Activated CD4-positive, alpha-beta memory T cell treated with anti-CD3 and anti-CD28 coated beads, Interleukin-2, amount 10 ng/mL, durations not matched to agents 7 days and 5 days (primary cell): ENCODE data around the gene ANGEL1. TPM values are rescaled to one million over a fixed set of nuclear protein-coding genes. Genes with fewer than 3 reads are reported as not detected.

Experiments used
- CTCF ChIA-PET: fragments of 350-600 bp; sonication (Branson Sonifier 250); formaldehyde crosslinking; loops from one replicate; lab custom pipeline; 2021; ENCODE audit warnings: antibody characterized with exemption, inconsistent platforms; lab: Charles Lee
- POLR2A ChIA-PET: fragments of 350-600 bp; sonication (Branson Sonifier 250); formaldehyde crosslinking; loops from one replicate; lab custom pipeline; 2021; ENCODE audit warnings: antibody characterized with exemption; lab: Charles Lee
- DNase-seq: peaks from one replicate; pipeline ENCODE4 v3.0.0-alpha.2; 2020
- H3K27ac Mint-ChIP-seq: one replicate; pipeline ENCODE4 v1.8.0; 2021; ENCODE audit warnings: mild to moderate bottlenecking, mixed read lengths
- H3K27me3 Mint-ChIP-seq: one replicate; pipeline ENCODE4 v1.8.0; 2021; ENCODE audit warnings: mixed read lengths
- H3K36me3 Mint-ChIP-seq: one replicate; pipeline ENCODE4 v1.8.0; 2021; ENCODE audit warnings: low read depth, mixed read lengths
- H3K4me1 Mint-ChIP-seq: one replicate; pipeline ENCODE4 v1.8.0; 2021; ENCODE audit warnings: mixed read lengths
- H3K4me3 Mint-ChIP-seq: one replicate; pipeline ENCODE4 v1.8.0; 2021; ENCODE audit warnings: mild to moderate bottlenecking, mixed read lengths
- H3K9me3 Mint-ChIP-seq: one replicate; pipeline ENCODE4 v1.8.0; 2021; ENCODE audit warnings: mixed read lengths
- total RNA-seq, 2 experiments: library from RNA; stranded (reverse); gene quantifications; one replicate each; pipeline ENCODE4 v1.2.3, GENCODE V29; 2021

Gene ANGEL1
- total RNA-seq, 2 experiments from 2014 or later: 9.9 to 11.0 TPM

DNA sequence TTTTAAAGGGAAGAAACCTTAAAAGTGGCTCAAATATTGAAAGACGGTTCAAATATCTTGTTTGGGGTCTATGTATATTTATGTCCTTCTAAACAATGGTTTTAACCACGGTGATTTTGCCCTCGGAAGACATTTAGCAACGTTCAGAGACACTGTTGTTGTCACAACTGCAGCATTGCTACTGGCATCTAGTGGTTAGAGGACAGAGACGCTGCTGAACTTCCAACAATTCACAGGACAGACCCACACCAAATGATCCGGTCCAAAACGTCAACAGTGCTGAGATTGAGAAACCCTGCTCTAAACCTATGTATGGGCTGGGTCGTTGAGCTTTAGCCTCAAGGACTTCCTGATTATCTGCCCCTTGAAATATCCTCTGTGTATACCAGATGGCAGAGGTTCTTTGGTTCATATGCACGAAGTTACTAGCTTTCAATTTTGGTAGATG is 1.7 kb downstream of the ANGEL1 start:
- Mint-ChIP-seq H3K4me3 (peak overlapping the region; percentile 90), H3K27ac (peak overlapping the region; percentile 34), H3K36me3 (peaks cover 4% of the 10 kb centered on the region), H3K9me3 (no peaks in the 10 kb centered on the region), H3K4me1 (peaks cover 25% of the 10 kb centered on the region), H3K27me3 (no peaks in the 10 kb centered on the region)
- POLR2A ChIA-PET: interaction anchor here (0.9 to 2.5 kb wide), 3 partner anchors 22 to 50 kb away, joined by 3 to 9 read pairs (median 6); partner anchors contain the start of gene VASH1
- peak; percentile 35 for DNase-seq
- CTCF ChIA-PET: interaction anchor here (0.6 to 3.3 kb wide), 18 partner anchors 15 to 288 kb away, joined by 3 to 31 read pairs (median 4); partner anchors contain the start of gene VASH1

DNA sequence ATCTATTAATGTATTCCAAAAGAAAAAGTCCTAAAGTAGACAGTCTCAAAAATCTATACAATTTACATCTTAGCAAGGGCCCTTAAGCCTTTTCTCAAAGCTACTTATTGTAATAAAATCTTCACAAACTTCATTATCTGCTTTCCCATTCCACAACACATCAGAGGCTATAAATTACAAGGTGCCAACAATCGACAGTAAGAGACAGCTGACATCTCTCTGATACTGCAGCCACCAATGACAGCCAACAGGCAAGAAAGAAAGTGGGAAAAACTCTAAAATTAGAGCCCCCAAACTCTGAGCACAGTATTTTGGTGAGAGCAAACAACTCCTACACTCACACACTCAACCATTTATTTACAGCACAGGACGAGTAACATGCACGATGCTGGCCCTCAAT is 2.2 kb downstream of the ANGEL1 start:
- ChIA-PET POLR2A (interaction anchor here (0.9 to 2.5 kb wide), 2 partner anchors 26 to 49 kb away, joined by 3 to 9 read pairs; partner anchors contain the start of gene VASH1), CTCF (interaction anchor here (0.6 to 3.3 kb wide), 18 partner anchors 14 to 288 kb away, joined by 3 to 31 read pairs (median 4); partner anchors contain the start of gene VASH1)
- Mint-ChIP-seq H3K9me3 (no peaks in the 10 kb centered on the region), H3K4me3 (peak overlapping the region; percentile 90), H3K4me1 (peaks cover 25% of the 10 kb centered on the region), H3K36me3 (peaks cover 4% of the 10 kb centered on the region), H3K27me3 (no peaks in the 10 kb centered on the region), H3K27ac (no peak overlapping the region)
- DNase-seq: no peak

DNA sequence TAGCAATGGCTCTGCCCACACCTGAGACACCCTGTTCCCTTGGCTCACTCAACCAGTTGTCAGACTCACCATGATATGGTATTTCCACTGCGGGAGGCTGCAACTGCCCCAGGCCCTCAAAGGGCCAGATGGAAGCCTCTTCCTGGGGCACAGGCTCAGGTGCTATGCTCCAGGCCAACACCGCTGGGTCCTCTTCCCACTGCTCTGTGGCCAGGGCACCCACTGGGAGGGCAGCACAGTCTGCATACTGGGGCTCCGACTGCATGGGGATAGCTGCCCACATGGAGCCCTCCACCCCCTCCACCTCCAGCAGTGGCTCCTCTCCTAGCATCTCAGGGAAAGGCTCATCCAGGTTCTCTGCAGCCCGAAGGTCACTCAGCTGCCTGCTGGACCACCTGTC is 3.7 kb downstream of the ANGEL1 start:
- POLR2A ChIA-PET: no interaction called here
- Mint-ChIP-seq H3K4me3 (no peak overlapping the region), H3K4me1 (peaks cover 25% of the 10 kb centered on the region), H3K36me3 (peaks cover 4% of the 10 kb centered on the region), H3K27ac (no peak overlapping the region), H3K27me3 (no peaks in the 10 kb centered on the region), H3K9me3 (no peaks in the 10 kb centered on the region)
- CTCF ChIA-PET: no interaction called here
- no peak for DNase-seq

DNA sequence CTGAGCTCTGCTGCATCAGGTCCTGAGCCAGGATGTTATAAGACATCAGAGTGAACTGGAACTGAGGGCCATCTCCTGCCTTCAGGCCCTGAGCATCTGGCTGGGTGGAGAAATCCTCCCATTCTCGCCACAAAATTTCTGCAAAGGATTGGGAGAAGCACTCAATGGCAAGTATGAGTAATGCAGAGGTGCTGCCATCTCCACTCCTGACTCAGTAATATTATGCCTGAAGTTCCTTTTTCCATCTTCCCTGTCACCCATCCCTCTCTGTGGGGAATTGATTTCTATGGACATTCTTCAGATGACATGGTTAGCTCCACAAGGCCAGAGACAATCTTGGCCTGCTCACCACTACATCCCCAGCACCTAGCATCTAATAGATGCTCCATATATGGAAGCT is 4.7 kb downstream of the ANGEL1 start:
- peaks cover 13% of the 10 kb centered on the region for H3K36me3 Mint-ChIP-seq
- H3K4me1 Mint-ChIP-seq: peaks cover 22% of the 10 kb centered on the region
- H3K9me3 Mint-ChIP-seq: no peaks in the 10 kb centered on the region
- H3K27ac Mint-ChIP-seq: no peak overlapping the region
- H3K4me3 Mint-ChIP-seq: no peak overlapping the region
- CTCF ChIA-PET: interaction anchor here (1.8 kb wide), 1 partner anchor 97 kb away, joined by 11 read pairs; no protein-coding TSS in a partner anchor
- DNase-seq: no peak
- POLR2A ChIA-PET: no interaction called here
- no peaks in the 10 kb centered on the region for H3K27me3 Mint-ChIP-seq

DNA sequence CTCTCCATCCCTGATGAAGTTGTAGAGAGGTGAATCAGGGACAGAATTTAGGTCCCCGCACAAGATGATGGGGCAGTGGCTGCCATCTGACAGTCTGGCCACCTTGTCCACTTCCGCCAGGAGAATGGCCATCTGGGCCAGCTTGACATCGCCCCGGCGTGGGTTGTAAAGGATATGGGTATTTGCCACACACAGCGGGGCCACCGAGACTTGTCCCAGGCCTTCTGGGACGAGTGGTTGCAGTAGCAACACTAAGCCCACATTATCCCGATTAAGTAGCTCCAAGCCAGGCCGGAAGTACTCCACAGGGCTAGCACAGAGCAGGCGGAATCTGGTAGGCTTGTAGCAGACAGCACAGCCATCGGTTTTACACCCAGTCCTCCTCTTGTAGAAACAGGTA is 6.2 kb downstream of the ANGEL1 start:
- Mint-ChIP-seq H3K4me1 (peaks cover 12% of the 10 kb centered on the region), H3K9me3 (no peaks in the 10 kb centered on the region), H3K4me3 (no peak overlapping the region), H3K27ac (no peak overlapping the region), H3K27me3 (no peaks in the 10 kb centered on the region), H3K36me3 (peaks cover 21% of the 10 kb centered on the region)
- CTCF ChIA-PET: interaction anchor here (1.8 kb wide), 1 partner anchor 96 kb away, joined by 11 read pairs; no protein-coding TSS in a partner anchor
- no peak for DNase-seq
- POLR2A ChIA-PET: no interaction called here

DNA sequence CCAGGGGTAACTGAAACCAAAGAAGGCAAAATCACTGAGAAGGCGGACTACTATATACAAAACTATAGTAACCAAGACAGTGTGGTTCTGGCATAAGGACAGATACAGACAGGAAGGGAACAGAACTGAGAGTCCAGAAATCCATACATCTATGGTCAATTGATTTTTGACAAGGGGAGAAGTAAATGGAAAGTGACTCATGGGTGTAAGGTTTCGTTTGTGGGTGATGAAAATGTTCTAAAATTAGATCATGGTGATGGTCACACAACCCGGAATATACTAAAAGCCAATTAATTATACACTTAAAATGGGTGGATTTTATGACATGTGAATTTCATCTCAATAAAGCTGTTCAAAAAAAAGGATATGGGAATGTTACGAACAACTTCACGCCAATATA is 18.7 kb downstream of the ANGEL1 start:
- Mint-ChIP-seq H3K4me1 (no peaks in the 10 kb centered on the region), H3K9me3 (no peaks in the 10 kb centered on the region)
- CTCF ChIA-PET: no interaction called here

DNA sequence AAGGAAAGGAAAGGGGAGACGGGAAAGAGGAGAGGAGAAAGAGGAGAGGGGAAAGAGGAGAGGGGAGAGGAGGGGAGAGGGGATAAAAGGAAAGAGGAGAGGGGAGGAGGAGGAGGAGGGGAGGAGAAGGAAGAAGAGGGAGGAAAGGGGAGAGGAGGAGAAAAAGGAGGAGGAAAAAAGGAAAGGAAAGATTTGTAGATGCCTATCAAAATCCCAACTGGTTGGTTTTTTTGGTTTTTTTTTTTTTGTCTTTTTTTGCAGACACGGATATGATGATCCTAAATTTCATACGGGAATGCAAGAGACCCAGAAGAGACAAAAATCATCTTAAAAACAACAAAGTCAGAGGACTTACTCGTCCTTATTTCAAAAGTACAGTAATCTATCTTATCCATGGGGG is 19.4 kb downstream of the ANGEL1 start:
- ChIA-PET CTCF (no interaction called here), POLR2A (no interaction called here)
- DNase-seq: no peak
- H3K4me1 Mint-ChIP-seq: no peaks in the 10 kb centered on the region
- H3K27ac Mint-ChIP-seq: no peak overlapping the region
- H3K27me3 Mint-ChIP-seq: no peaks in the 10 kb centered on the region
- no peaks in the 10 kb centered on the region for H3K9me3 Mint-ChIP-seq
- H3K36me3 Mint-ChIP-seq: peaks cover 11% of the 10 kb centered on the region
- no peak overlapping the region for H3K4me3 Mint-ChIP-seq

More for the DNA sequence above, 18.7 kb downstream of the ANGEL1 start:
- Mint-ChIP-seq H3K36me3 (peaks cover 11% of the 10 kb centered on the region), H3K27ac (no peak overlapping the region), H3K27me3 (no peaks in the 10 kb centered on the region), H3K4me3 (no peak overlapping the region)
- DNase-seq: no peak
- POLR2A ChIA-PET: no interaction called here

DNA sequence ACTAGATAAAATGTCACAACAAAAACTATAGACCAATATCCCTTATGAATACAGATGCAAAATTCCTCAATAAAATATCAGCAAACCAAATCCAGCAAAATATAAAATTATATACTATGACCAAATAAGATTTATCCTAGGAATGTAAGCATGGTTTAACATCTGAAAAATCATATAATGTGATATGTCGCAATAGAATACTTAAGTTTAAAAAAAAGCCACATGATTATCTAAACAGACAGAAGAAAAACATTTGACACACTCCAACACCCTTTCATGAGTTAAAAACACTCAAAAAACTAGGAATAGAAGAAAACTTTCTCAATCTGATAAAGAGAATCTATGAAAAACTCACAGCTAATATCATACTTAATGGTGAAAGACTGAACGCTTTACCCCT is 20.3 kb downstream of the ANGEL1 start:
- H3K27ac Mint-ChIP-seq: no peak overlapping the region
- no peak for DNase-seq
- H3K27me3 Mint-ChIP-seq: no peaks in the 10 kb centered on the region
- no peaks in the 10 kb centered on the region for H3K4me1 Mint-ChIP-seq
- H3K36me3 Mint-ChIP-seq: peaks cover 7% of the 10 kb centered on the region
- H3K9me3 Mint-ChIP-seq: no peaks in the 10 kb centered on the region
- POLR2A ChIA-PET: no interaction called here
- CTCF ChIA-PET: no interaction called here
- no peak overlapping the region for H3K4me3 Mint-ChIP-seq

DNA sequence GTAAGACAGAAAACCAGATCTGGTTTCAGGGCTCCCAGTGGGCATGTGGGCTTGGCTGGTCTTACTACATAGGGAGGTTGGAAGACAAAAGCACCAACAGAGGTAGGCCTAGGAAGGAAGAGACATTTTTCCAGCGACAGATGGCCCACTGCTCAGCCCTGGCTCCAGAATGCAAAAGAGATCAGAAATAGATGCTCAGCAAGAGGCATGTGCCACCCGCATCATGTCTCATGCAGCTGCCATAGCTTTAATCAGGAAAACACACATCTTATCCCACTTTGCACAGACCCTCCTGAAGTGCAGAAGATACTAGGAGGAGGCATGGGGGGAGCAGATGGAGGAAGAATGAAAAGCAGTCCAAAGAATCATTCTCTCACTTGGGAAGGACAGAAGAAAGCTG is 26.1 kb downstream of the ANGEL1 start:
- Mint-ChIP-seq H3K27ac (no peak overlapping the region), H3K9me3 (no peaks in the 10 kb centered on the region), H3K27me3 (no peaks in the 10 kb centered on the region), H3K4me1 (peaks cover 28% of the 10 kb centered on the region), H3K4me3 (no peak overlapping the region), H3K36me3 (peaks cover 5% of the 10 kb centered on the region)
- no peak for DNase-seq
- POLR2A ChIA-PET: no interaction called here
- CTCF ChIA-PET: interaction anchor here (1.2 to 7.4 kb wide), 2 partner anchors 24 to 76 kb away, joined by 5 to 60 read pairs; no protein-coding TSS in a partner anchor

DNA sequence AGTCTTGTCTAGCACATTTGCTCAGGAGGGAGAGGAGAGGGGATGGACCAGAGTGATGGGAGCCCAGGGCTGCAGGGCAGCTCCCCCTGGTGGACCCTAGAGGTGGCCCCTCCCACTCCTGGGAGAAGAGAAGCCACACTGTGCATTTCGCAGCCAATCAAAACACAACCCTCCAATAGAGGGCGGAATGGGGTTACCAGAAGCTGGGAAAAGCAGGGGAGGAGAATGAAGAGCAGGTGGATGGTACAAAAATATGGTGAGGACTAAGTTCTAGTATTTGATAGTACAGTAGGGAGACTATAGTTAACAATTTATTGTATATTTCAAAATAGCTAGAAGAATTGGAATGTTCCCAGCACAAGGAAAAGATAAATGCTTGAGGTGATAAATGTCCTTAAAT is 27.8 kb downstream of the ANGEL1 start:
- no peaks in the 10 kb centered on the region for H3K36me3 Mint-ChIP-seq
- POLR2A ChIA-PET: interaction anchor here (1.4 to 3.3 kb wide), 2 partner anchors 17 to 27 kb away, joined by 9 to 17 read pairs; partner anchors contain the start of gene ANGEL1
- H3K4me3 Mint-ChIP-seq: no peak overlapping the region
- H3K9me3 Mint-ChIP-seq: no peaks in the 10 kb centered on the region
- no peak overlapping the region for H3K27ac Mint-ChIP-seq
- CTCF ChIA-PET: interaction anchor here (0.6 to 7.4 kb wide), 14 partner anchors 8 to 286 kb away, joined by 3 to 60 read pairs (median 6); partner anchors contain the start of genes ANGEL1 and VASH1
- peak; percentile 62 for DNase-seq
- peaks cover 34% of the 10 kb centered on the region for H3K4me1 Mint-ChIP-seq
- no peaks in the 10 kb centered on the region for H3K27me3 Mint-ChIP-seq

DNA sequence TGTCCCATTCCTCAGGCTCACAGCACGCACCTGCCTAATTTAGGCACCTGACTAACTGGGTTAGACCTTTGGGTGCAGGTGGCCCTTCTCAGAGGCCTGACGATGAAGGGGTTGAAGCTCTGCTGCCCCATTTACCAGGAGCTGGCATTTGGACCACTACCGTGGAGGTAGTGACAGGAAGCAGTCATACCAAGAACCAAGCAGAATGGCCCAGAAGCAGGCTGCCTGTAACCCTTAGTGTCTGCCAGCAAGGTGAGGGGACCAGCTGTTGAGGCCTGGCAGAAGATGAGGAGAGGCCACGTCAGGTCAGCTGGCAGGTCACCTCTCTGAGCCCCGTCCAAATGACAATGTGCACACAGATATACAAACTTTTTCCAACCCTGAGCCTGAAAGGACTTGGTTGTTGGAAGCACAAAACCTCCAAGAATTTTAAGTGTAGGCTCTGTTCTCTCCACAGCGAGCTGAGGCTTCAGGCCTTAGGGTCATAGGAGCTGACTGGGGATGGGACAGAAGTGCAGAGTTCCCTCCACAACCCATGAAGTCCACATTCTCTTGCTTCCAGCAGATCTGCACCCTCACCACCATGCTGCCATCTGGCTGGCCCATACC is 28.3 kb downstream of the ANGEL1 start:
- H3K36me3 Mint-ChIP-seq: no peaks in the 10 kb centered on the region
- peaks cover 34% of the 10 kb centered on the region for H3K4me1 Mint-ChIP-seq
- H3K9me3 Mint-ChIP-seq: no peaks in the 10 kb centered on the region
- no peak overlapping the region for H3K4me3 Mint-ChIP-seq
- no peaks in the 10 kb centered on the region for H3K27me3 Mint-ChIP-seq
- H3K27ac Mint-ChIP-seq: no peak overlapping the region
- ChIA-PET CTCF (interaction anchor here (1.1 to 7.4 kb wide), 10 partner anchors 12 to 286 kb away, joined by 3 to 60 read pairs (median 9); partner anchors contain the start of genes ANGEL1 and VASH1), POLR2A (interaction anchor here (1.4 to 3.3 kb wide), 2 partner anchors 16 to 28 kb away, joined by 9 to 17 read pairs; partner anchors contain the start of gene ANGEL1)
- no peak for DNase-seq

DNA sequence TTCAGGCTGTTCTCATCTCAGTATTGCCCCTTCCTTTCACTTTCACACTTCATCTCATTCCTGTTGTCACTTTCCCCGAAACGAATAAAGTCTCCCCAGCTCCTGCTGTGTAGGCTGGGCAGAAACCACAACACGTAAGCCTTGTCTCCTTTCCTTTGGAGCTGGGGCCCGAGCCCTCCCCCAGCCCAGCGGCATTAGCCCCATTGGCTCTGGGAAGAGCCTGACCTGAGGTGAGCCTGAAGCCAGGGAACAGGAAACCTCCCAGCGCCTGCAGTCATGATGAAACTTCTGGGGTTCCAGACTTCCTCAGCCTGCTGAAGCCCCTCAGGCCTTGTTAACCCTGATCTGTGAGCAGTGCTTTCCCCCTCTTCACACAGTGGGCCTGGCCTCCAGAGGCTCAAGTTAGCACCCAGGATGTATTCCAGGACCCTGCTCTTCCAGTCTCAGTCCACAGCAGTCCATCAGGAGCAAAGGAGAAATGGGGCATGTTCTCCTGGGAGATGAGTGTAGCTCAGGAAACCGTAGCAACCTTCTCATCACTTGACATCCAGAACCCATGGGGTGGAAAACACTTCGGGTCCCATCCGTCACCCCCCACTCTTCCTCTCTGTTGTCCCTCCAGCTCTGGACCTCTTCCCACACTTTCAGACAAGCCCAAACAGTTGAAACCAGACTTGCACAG is 29.7 kb downstream of the ANGEL1 start:
- Mint-ChIP-seq H3K4me1 (peaks cover 34% of the 10 kb centered on the region), H3K4me3 (no peak overlapping the region), H3K27ac (peak overlapping the region; percentile 27), H3K27me3 (no peaks in the 10 kb centered on the region), H3K9me3 (no peaks in the 10 kb centered on the region), H3K36me3 (no peaks in the 10 kb centered on the region)
- DNase-seq: peak; percentile 13
- ChIA-PET POLR2A (interaction anchor here (0.8 to 3.3 kb wide), 3 partner anchors 15 to 29 kb away, joined by 3 to 17 read pairs (median 4); partner anchors contain the start of genes ANGEL1 and VASH1), CTCF (interaction anchor here (0.6 to 7.4 kb wide), 6 partner anchors 22 to 267 kb away, joined by 3 to 60 read pairs (median 6); no protein-coding TSS in a partner anchor)
